H1 (cell line): ENCODE data around the gene CHRNG. TPM values are rescaled to one million over a fixed set of nuclear protein-coding genes. Genes with fewer than 3 reads are reported as not detected.

ENCODE experiments used
- CTCF ChIA-PET: fragments of 300-600 bp; sonication (Branson Sonifier 250); formaldehyde crosslinking; loops from one replicate; lab custom pipeline; 2021; ENCODE audit not compliant: partially characterized antibody; lab: Charles Lee
- POLR2A ChIA-PET: fragments of 300-600 bp; sonication (Branson Sonifier 250); formaldehyde crosslinking; loops from one replicate; lab custom pipeline; 2021; ENCODE audit warnings: inconsistent platforms; ENCODE audit not compliant: partially characterized antibody; lab: Charles Lee
- DNase-seq, 2 experiments: peaks; one replicate each; pipeline versions ENCODE4 v3.0.0 to v3.0.0-alpha.2; 2010 to 2022; ENCODE audit warnings: low spot score in 2 of 2, low read depth in 1 of 2, mixed read lengths in 1 of 2
- FAIRE-seq: peaks from 2 replicates; lab custom pipeline; 2011; peaks lifted over from hg19 to GRCh38; lab: Jason Lieb, UNC
- H2AFZ ChIP-seq: 2 replicates; pipeline ENCODE4 v1.8.1; 2012; ENCODE audit warnings: low read length, inconsistent platforms
- H2AK5ac ChIP-seq: 2 replicates; pipeline ENCODE4 v1.6.1; 2013; ENCODE audit warnings: low read depth, low read length
- H2BK120ac ChIP-seq: replicated peaks from 2 replicates; pipeline ENCODE3; 2013; ENCODE audit warnings: low read depth, low read length, inconsistent platforms
- H2BK12ac ChIP-seq: 2 replicates; pipeline ENCODE4 v1.6.1; 2013; ENCODE audit warnings: low read depth, low read length
- H2BK15ac ChIP-seq: 2 replicates; pipeline ENCODE4 v1.6.1; 2013; ENCODE audit warnings: low read length
- H2BK20ac ChIP-seq: 2 replicates; pipeline ENCODE4 v1.6.1; 2013; ENCODE audit warnings: low read length
- H2BK5ac ChIP-seq: 2 replicates; pipeline ENCODE4 v1.6.1; 2013; ENCODE audit warnings: low read depth, low read length
- H3K14ac ChIP-seq: 2 replicates; pipeline ENCODE4 v1.6.1; 2013; ENCODE audit warnings: inconsistent platforms; ENCODE audit not compliant: insufficient read length
- H3K18ac ChIP-seq: 2 replicates; pipeline ENCODE4 v1.6.1; 2013; ENCODE audit warnings: low read length; ENCODE audit errors: extremely low read depth
- H3K23ac ChIP-seq: 2 replicates; pipeline ENCODE4 v1.6.1; 2013; ENCODE audit warnings: inconsistent platforms; ENCODE audit not compliant: insufficient read length
- H3K23me2 ChIP-seq: 2 replicates; pipeline ENCODE4 v1.6.1; 2013; ENCODE audit warnings: low read depth, low read length
- H3K27ac ChIP-seq: 2 replicates; pipeline ENCODE4 v1.6.1; 2011; ENCODE audit warnings: low read depth, low read length, inconsistent platforms
- H3K27me3 ChIP-seq, 4 experiments: replicated peaks in 1 of 4; 1 replicate in 1 of 4; 2 replicates in 3 of 4; pipeline versions ENCODE4 v1.6.1 to v1.8.1; 2011 to 2013; ENCODE audit warnings: low read length in 3 of 4, mild to moderate bottlenecking in 3 of 4, inconsistent platforms in 2 of 4, mixed read lengths in 2 of 4, moderate library complexity in 1 of 4; ENCODE audit not compliant: control insufficient read depth in 3 of 4, insufficient read depth in 3 of 4; ENCODE audit errors: extremely low read depth in 1 of 4
- H3K36me3 ChIP-seq, 4 experiments: 2 replicates each; pipeline versions ENCODE4 v1.6.1 to v1.8.1; 2011 to 2013; ENCODE audit warnings: mild to moderate bottlenecking in 4 of 4, low read length in 3 of 4, moderate library complexity in 2 of 4, control low read depth in 1 of 4, inconsistent platforms in 1 of 4; ENCODE audit not compliant: insufficient read depth in 4 of 4, control insufficient read depth in 2 of 4
- H3K4ac ChIP-seq: replicated peaks from 2 replicates; pipeline ENCODE3; 2013; ENCODE audit warnings: low read length, low read depth, mixed read lengths, inconsistent platforms; ENCODE audit not compliant: insufficient read length
- H3K4me1 ChIP-seq, 4 experiments: replicated peaks in 1 of 4; 1 replicate in 1 of 4; 2 replicates in 3 of 4; pipeline versions ENCODE4 v1.6.1 to v1.8.1; 2011 to 2013; ENCODE audit warnings: low read length in 3 of 4, inconsistent platforms in 2 of 4, mixed read lengths in 1 of 4; ENCODE audit not compliant: insufficient read depth in 4 of 4, control insufficient read depth in 3 of 4
- H3K4me2 ChIP-seq, 2 experiments: 2 replicates each; pipeline versions ENCODE4 v1.6.1 to v1.8.1; 2011 to 2013; ENCODE audit warnings: low read depth in 2 of 2, low read length in 2 of 2, control low read depth in 1 of 2, inconsistent platforms in 1 of 2, mild to moderate bottlenecking in 1 of 2; ENCODE audit not compliant: insufficient read depth in 1 of 2
- H3K4me3 ChIP-seq, 4 experiments: fragments of 200-600, 300-600 bp in 1 of 4; sonication (generic), shearing (Covaris generic), sonication (Bioruptor Twin) in 1 of 4; 2 replicates each; pipeline versions ENCODE4 v1.5.1 to v1.8.1; 2011 to 2016; ENCODE audit warnings: low read length in 4 of 4, low read depth in 3 of 4, control low read depth in 2 of 4, inconsistent platforms in 2 of 4, mild to moderate bottlenecking in 2 of 4, mixed read lengths in 1 of 4, moderate library complexity in 1 of 4; ENCODE audit not compliant: insufficient read depth in 2 of 4; ENCODE audit errors: extremely low read depth in 1 of 4
- H3K56ac ChIP-seq: replicated peaks from 2 replicates; pipeline ENCODE3; 2013; ENCODE audit warnings: low read depth, mild to moderate bottlenecking, mixed read lengths, low read length, inconsistent platforms; ENCODE audit not compliant: insufficient read length
- H3K79me1 ChIP-seq: 2 replicates; pipeline ENCODE4 v1.6.1; 2013; ENCODE audit warnings: low read depth, low read length, control low read depth
- H3K79me2 ChIP-seq, 2 experiments: 2 replicates each; pipeline versions ENCODE4 v1.6.1 to v1.8.1; 2012 to 2013; ENCODE audit warnings: low read length in 2 of 2, mild to moderate bottlenecking in 2 of 2, inconsistent platforms in 1 of 2; ENCODE audit not compliant: insufficient read depth in 2 of 2, control insufficient read depth in 1 of 2
- H3K9ac ChIP-seq, 4 experiments: replicated peaks in 1 of 4; 1 replicate in 1 of 4; 2 replicates in 3 of 4; pipeline versions ENCODE4 v1.6.1 to v1.8.1; 2011 to 2013; ENCODE audit warnings: low read depth in 3 of 4, low read length in 3 of 4, control low read depth in 2 of 4, mild to moderate bottlenecking in 2 of 4, moderate library complexity in 2 of 4, inconsistent platforms in 1 of 4; ENCODE audit errors: extremely low read depth in 1 of 4
- H3K9me3 ChIP-seq, 2 experiments: 2 replicates each; pipeline versions ENCODE4 v1.6.1 to v1.8.1; 2012 to 2013; ENCODE audit warnings: mild to moderate bottlenecking in 2 of 2, moderate library complexity in 2 of 2, control low read depth in 1 of 2, inconsistent platforms in 1 of 2, low read depth in 1 of 2, low read length in 1 of 2, mixed read lengths in 1 of 2; ENCODE audit not compliant: insufficient read depth in 2 of 2
- H4K20me1 ChIP-seq, 2 experiments: replicated peaks in 1 of 2; 2 replicates each; pipeline versions ENCODE3 to v1.8.1; 2011 to 2013; ENCODE audit warnings: inconsistent platforms in 2 of 2, low read length in 2 of 2, mild to moderate bottlenecking in 1 of 2; ENCODE audit not compliant: insufficient read depth in 2 of 2, control insufficient read depth in 1 of 2
- H4K5ac ChIP-seq: 2 replicates; pipeline ENCODE4 v1.6.1; 2013; ENCODE audit warnings: low read length, low read depth, mixed read lengths, inconsistent platforms; ENCODE audit not compliant: insufficient read length
- H4K8ac ChIP-seq: 2 replicates; pipeline ENCODE4 v1.8.0; 2013; ENCODE audit warnings: mild to moderate bottlenecking, moderate library complexity, low read length, inconsistent platforms; ENCODE audit not compliant: insufficient read depth; ENCODE audit errors: extremely low read depth
- H4K91ac ChIP-seq: replicated peaks from 2 replicates; pipeline ENCODE3; 2013; ENCODE audit warnings: low read length, mixed read lengths, inconsistent platforms; ENCODE audit not compliant: insufficient read length
- RBBP5 ChIP-seq: IDR thresholded peaks from 2 replicates; pipeline ENCODE4 v1.7.1; 2012; ENCODE audit warnings: low read depth, mild to moderate bottlenecking, inconsistent platforms, low read length, moderate library complexity, borderline replicate concordance
- SIN3A ChIP-seq, 2 experiments: IDR thresholded peaks in 1 of 2; conservative IDR thresholded peaks in 1 of 2; 2 replicates each; pipeline ENCODE4 v1.6.1; 2011 to 2012; ENCODE audit warnings: low read length in 2 of 2, improper control_type of control experiment in 1 of 2, low read depth in 1 of 2, mild to moderate bottlenecking in 1 of 2
- SP4 ChIP-seq: IDR thresholded peaks from 2 replicates; pipeline ENCODE4 v1.6.1; 2012; ENCODE audit warnings: low read length, inconsistent platforms
- SRF ChIP-seq: IDR thresholded peaks from 2 replicates; pipeline ENCODE4 v1.6.1; 2011; ENCODE audit warnings: mild to moderate bottlenecking, low read depth, low read length, moderate library complexity
- WGBS, 2 experiments: shearing (Covaris generic) in 1 of 2; methylation state at CpG; one replicate each; pipeline versions ENCODE4 v1.1.6 to v1.1.7; 2013 to 2015; ENCODE audit warnings: low lambda C conversion rate in 2 of 2, mixed read lengths in 2 of 2, inconsistent platforms in 1 of 2, low coverage in 1 of 2, missing lambda C conversion rate in 1 of 2; ENCODE audit not compliant: insufficient replicate concordance in 2 of 2, insufficient coverage in 1 of 2, insufficient read length in 1 of 2; ENCODE audit errors: extremely low coverage in 1 of 2, missing lambda C conversion rate in 1 of 2; 5-methylcytosine and 5-hydroxymethylcytosine counted together
- polyA plus RNA-seq, 7 experiments: library from polyadenylated mRNA; depleted of rRNA in 3 of 7; stranded (reverse) in 5 of 7; unstranded in 2 of 7; fragments of >200 nt in 5 of 7; fragments of 200-250 nt in 2 of 7; gene quantifications; 1 replicate in 5 of 7; 2 replicates in 1 of 7; 4 replicates in 1 of 7; pipeline versions ENCODE4 v1.2.1 to v1.2.3, GENCODE V29; 2011 to 2013; ENCODE audit warnings: missing spikeins in 2 of 7, mixed read lengths in 2 of 7
- total RNA-seq: library from RNA; stranded (reverse); fragmentation: NEBNext Ultra II Directional; extraction: Animal tissue kit (Norgen Biotek cat#: 25700); gene quantifications from 2 replicates; pipeline ENCODE4 v1.2.1, GENCODE V29; 2021
- TF ChIP-seq, protein P1 (sequence below): IDR thresholded peaks from 2 replicates; pipeline ENCODE4 v1.6.1; 2011; ENCODE audit warnings: low read depth, mild to moderate bottlenecking, low read length; ENCODE audit not compliant: insufficient read depth

The CHRNG gene
- total and polyA plus RNA-seq, 2 of the 8 experiments (the other 6 are each of a cell fraction or from before 2014, with no cell fraction given) = 0.05 TPM; not detected in 1

GRCh38 chr2:232527905-232528470 lies 11.5 kb upstream of the CHRNG start:
- no peak for DNase-seq
- no peak overlapping the region for H3K4me2 ChIP-seq
- 88% methylated on average over 6 of the region's 6 CpGs; no CpG with 5 or more reads in 1 of the 2 experiments for WGBS, 2 experiments
- no peak overlapping the region for H3K27ac ChIP-seq
- H3K9me3 ChIP-seq = no peaks in the 10 kb centered on the region
- H3K9ac ChIP-seq = no peak overlapping the region
- H3K18ac ChIP-seq = no peak overlapping the region
- no peaks in the 10 kb centered on the region for H3K36me3 ChIP-seq
- H3K4me1 ChIP-seq = peaks cover 0 to 15% (median 10%) of the 10 kb centered on the region in 4 experiments; a peak in 6 of 7 replicates
- peaks cover 10 to 25% (median 16%) of the 10 kb centered on the region in 4 experiments for H3K27me3 ChIP-seq
- H3K4ac ChIP-seq = no peak overlapping the region
- H4K20me1 ChIP-seq = peaks cover 3% of the 10 kb centered on the region in 2 experiments
- H4K91ac ChIP-seq = no peak overlapping the region
- H2BK5ac ChIP-seq = no peak overlapping the region
- no peak overlapping the region for H3K14ac ChIP-seq
- H2BK12ac ChIP-seq = 0 out of 2 replicates have a peak overlapping the region, but pooled peaks have one; percentile 27
- no peak overlapping the region for H2BK120ac ChIP-seq
- ChIA-PET POLR2A (interaction anchor here (0.9 to 2.1 kb wide), 4 partner anchors 8 to 21 kb away, joined by 3 to 5 read pairs (median 4); partner anchors contain the start of genes CHRNG and PRSS56), CTCF (interaction anchor here (1.2 to 3.2 kb wide), 4 partner anchors 10 to 55 kb away, joined by 3 to 21 read pairs (median 4); no protein-coding TSS in a partner anchor)
- peaks cover 6% of the 10 kb centered on the region; the same call in 1 of the 2 replicates for H3K23me2 ChIP-seq
- no peak overlapping the region for H4K8ac ChIP-seq
- no peak overlapping the region for H3K4me3 ChIP-seq
- 0 out of 2 replicates have a peak overlapping the region, but pooled peaks have one; percentile 82 for H2AK5ac ChIP-seq
- no peak overlapping the region for H3K23ac ChIP-seq
- no peaks in the 10 kb centered on the region for H3K79me2 ChIP-seq
- no peak overlapping the region; the same call in 1 of the 2 replicates for H2BK15ac ChIP-seq
- no peak overlapping the region for H4K5ac ChIP-seq
- H2BK20ac ChIP-seq = peak overlapping the region; percentile 48; the same call in 1 of the 2 replicates
- H3K56ac ChIP-seq = no peak overlapping the region
- no peak for FAIRE-seq
- H3K79me1 ChIP-seq = no peaks in the 10 kb centered on the region
- H2AFZ ChIP-seq = no peak overlapping the region
- no peak for TF ChIP-seq RBBP5
- no peak for TF ChIP-seq SIN3A (conservative IDR thresholded peaks at IDR 0.05 in 1 of 2, IDR thresholded peaks at IDR 0.05 in 1 of 2; ENCODE audit: low read depth in 1 of 2, low read length in 2 of 2)
- TF ChIP-seq, protein P1, sequence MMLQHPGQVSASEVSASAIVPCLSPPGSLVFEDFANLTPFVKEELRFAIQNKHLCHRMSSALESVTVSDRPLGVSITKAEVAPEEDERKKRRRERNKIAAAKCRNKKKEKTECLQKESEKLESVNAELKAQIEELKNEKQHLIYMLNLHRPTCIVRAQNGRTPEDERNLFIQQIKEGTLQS = no peak
- TF ChIP-seq SRF = no peak
- TF ChIP-seq SP4 = no peak
